Measurements from ENCODE around the gene RAB40B. TPM values are rescaled to one million over a fixed set of nuclear protein-coding genes. Genes with fewer than 3 reads are reported as not detected.
A peak's percentile ranks its signal among the peaks of the same experiment; 100 is the strongest.

The RAB40B gene
- total and polyA plus RNA-seq, 4 donors = 4.9 to 12.2 (median 9.1) TPM

GRCh38 chr17:82609655-82610054, 88.8 kb downstream of the RAB40B start:
- 70 to 77% methylated on average over 4 of the region's 4 CpGs for WGBS, 2 donors
- Histone ChIP-seq H3K4me1 (ENCODE audit: control insufficient read depth in 5 of 5, insufficient read depth in 5 of 5, low read length in 5 of 5) (peaks cover 3 to 12% (median 5%) of the 10 kb centered on the region in 5 donors), H3K27me3 (ENCODE audit: control insufficient read depth in 3 of 3, insufficient read depth in 3 of 3, low read length in 2 of 3) (no peaks in the 10 kb centered on the region), H3K9ac (ENCODE audit: insufficient read depth in 1 of 2, low read length in 2 of 2) (no peak overlapping the region), H3K36me3 (ENCODE audit: control insufficient read depth in 4 of 4, insufficient read depth in 4 of 4, low read length in 4 of 4) (peaks cover 0 to 16% (median 9%) of the 10 kb centered on the region in 4 donors), H3K9me3 (ENCODE audit: control insufficient read depth in 4 of 4, insufficient read depth in 3 of 4, low read length in 3 of 4) (no peaks in the 10 kb centered on the region), H3K27ac (ENCODE audit: low read depth in 1 of 2, low read length in 1 of 2) (no peak overlapping the region), H3K4me3 (no peak overlapping the region)
- DNase-seq (no peak), ATAC-seq (ENCODE audit: insufficient read depth, low FRiP score) (no peak)
- no peak for TF ChIP-seq CTCF (IDR thresholded peaks at IDR 0.05; ENCODE audit: control extremely low read depth, extremely low read depth)

GRCh38 chr17:82608816-82609215, 89.7 kb downstream of the RAB40B start:
- ATAC-seq (ENCODE audit: insufficient read depth, low FRiP score) (no peak), DNase-seq (no peak)
- Histone ChIP-seq H3K4me1 (ENCODE audit: control insufficient read depth in 5 of 5, insufficient read depth in 5 of 5, low read length in 5 of 5) (peaks cover 3 to 17% (median 11%) of the 10 kb centered on the region in 5 donors), H3K4me3 (no peak overlapping the region), H3K36me3 (ENCODE audit: control insufficient read depth in 4 of 4, insufficient read depth in 4 of 4, low read length in 4 of 4) (peaks cover 4 to 20% (median 8%) of the 10 kb centered on the region in 4 donors), H3K27me3 (ENCODE audit: control insufficient read depth in 3 of 3, insufficient read depth in 3 of 3, low read length in 2 of 3) (no peaks in the 10 kb centered on the region), H3K9ac (ENCODE audit: insufficient read depth in 1 of 2, low read length in 2 of 2) (no peak overlapping the region), H3K9me3 (ENCODE audit: control insufficient read depth in 4 of 4, insufficient read depth in 3 of 4, low read length in 3 of 4) (no peaks in the 10 kb centered on the region), H3K27ac (ENCODE audit: low read depth in 1 of 2, low read length in 1 of 2) (no peak overlapping the region)
- TF ChIP-seq CTCF (IDR thresholded peaks at IDR 0.05; ENCODE audit: control extremely low read depth, extremely low read depth) = no peak
- 79 to 83% methylated on average over 5 of the region's 5 CpGs for WGBS, 2 donors

- DNase-seq = no peak
- peak overlapping the region in 1 of 2 donors; percentile 71 for H3K27ac ChIP-seq (ENCODE audit: low read depth in 1 of 2, low read length in 1 of 2)
Observed at GRCh38 chr17:82605939-82606600, 92.4 kb downstream of the RAB40B start.

More at GRCh38 chr17:82605939-82606600, 92.4 kb downstream of the RAB40B start:
- ATAC-seq (ENCODE audit: insufficient read depth, low FRiP score) = no peak
- peaks cover 9 to 31% (median 18%) of the 10 kb centered on the region in 4 donors for H3K36me3 ChIP-seq (ENCODE audit: control insufficient read depth in 4 of 4, insufficient read depth in 4 of 4, low read length in 4 of 4)
- peaks cover 0 to 25% (median 8%) of the 10 kb centered on the region in 5 donors for H3K4me1 ChIP-seq (ENCODE audit: control insufficient read depth in 5 of 5, insufficient read depth in 5 of 5, low read length in 5 of 5)
- no peaks in the 10 kb centered on the region for H3K27me3 ChIP-seq (ENCODE audit: control insufficient read depth in 3 of 3, insufficient read depth in 3 of 3, low read length in 2 of 3)
- WGBS, 2 donors = 79 to 91% methylated on average over 16 of the region's 16 CpGs
- H3K4me3 ChIP-seq = no peak overlapping the region
- no peak overlapping the region for H3K9ac ChIP-seq (ENCODE audit: insufficient read depth in 1 of 2, low read length in 2 of 2)
- TF ChIP-seq CTCF (IDR thresholded peaks at IDR 0.05; ENCODE audit: control extremely low read depth, extremely low read depth) = no peak
- H3K9me3 ChIP-seq (ENCODE audit: control insufficient read depth in 4 of 4, insufficient read depth in 3 of 4, low read length in 3 of 4) = no peaks in the 10 kb centered on the region

Small RNA genes lying within 50 kb of the gene (small RNA-seq; reads per million reads assigned to genes)
- not detected for gene MIR4525 (ENCODE audit: low replicate concordance)

Other genes starting within 250 kb of the RAB40B start
- 100 to 1,000 TPM in 1 of 2 donors, 10 to 100 TPM in 1; 76.4 to 108 TPM for gene CYBC1, start 247.9 kb downstream of the RAB40B start, total RNA-seq
- gene CYBC1, start 247.9 kb downstream of the RAB40B start, polyA plus RNA-seq = 100 to 1,000 TPM in 1 of 2 donors, 10 to 100 TPM in 1; 37.4 to 144 TPM
- gene NARF, start 240.0 kb downstream of the RAB40B start, total RNA-seq = 10 to 100 TPM; 57.7 to 60.1 TPM
- 10 to 100 TPM; 54.7 to 59.8 TPM for gene NARF, start 240.0 kb downstream of the RAB40B start, polyA plus RNA-seq
- 10 to 100 TPM; 40.4 to 59.8 TPM for gene FOXK2, start 179.0 kb downstream of the RAB40B start, total RNA-seq
- gene FOXK2, start 179.0 kb downstream of the RAB40B start, polyA plus RNA-seq = 10 to 100 TPM; 23.4 to 26.4 TPM
- 10 to 100 TPM; 63.2 to 92.8 TPM for gene WDR45B, start 50.3 kb downstream of the RAB40B start, total RNA-seq
- 10 to 100 TPM; 39.6 to 66.7 TPM for gene WDR45B, start 50.3 kb downstream of the RAB40B start, polyA plus RNA-seq
- gene FN3KRP, start 18.0 kb upstream of the RAB40B start, total RNA-seq = 10 to 100 TPM; 22.8 to 27.6 TPM
- gene FN3KRP, start 18.0 kb upstream of the RAB40B start, polyA plus RNA-seq = 10 to 100 TPM; 17.3 to 24.4 TPM
- 10 to 100 TPM; 16.1 to 21.0 TPM for gene FN3K, start 36.9 kb upstream of the RAB40B start, total RNA-seq
- 10 to 100 TPM in 1 of 2 donors, 1 to 10 TPM in 1; 5.0 to 16.6 TPM for gene FN3K, start 36.9 kb upstream of the RAB40B start, polyA plus RNA-seq
- gene TBCD, start 53.4 kb upstream of the RAB40B start, total RNA-seq = 100 to 1,000 TPM in 1 of 2 donors, 10 to 100 TPM in 1; 82.3 to 119 TPM
- 10 to 100 TPM; 57.6 to 98.4 TPM for gene TBCD, start 53.4 kb upstream of the RAB40B start, polyA plus RNA-seq
- gene ZNF750, start 141.3 kb upstream of the RAB40B start, total RNA-seq = 1 to 10 TPM; 1.5 to 4.4 TPM
- gene ZNF750, start 141.3 kb upstream of the RAB40B start, polyA plus RNA-seq = 1 to 10 TPM; 1.3 to 2.2 TPM